GM23338 (cell line): ENCODE measurements around the gene ATAD3B. TPM values are rescaled to one million over a fixed set of nuclear protein-coding genes. Genes with fewer than 3 reads are reported as not detected.
"Not testable (repeated sequence)": the region's sequence is repeated elsewhere in the genome, so short reads cannot be mapped to it uniquely, and the experiment has no call there.

Experiments used
- ATAC-seq: fragments of 200-7000 bp; cut with Tn5 transposase; 3 replicates; pipeline ENCODE4 v1.9.1; 2020
- DNase-seq: peaks from one replicate; pipeline ENCODE4 v3.0.0-alpha.2; 2015; ENCODE audit warnings: low spot score
- H2AFZ ChIP-seq: fragments of 200-600 bp; sonication (generic); 2 replicates; pipeline ENCODE4 v1.8.0; 2016; ENCODE audit warnings: antibody characterized with exemption, mild to moderate bottlenecking, moderate library complexity
- H3F3A ChIP-seq: fragments of 200-600 bp; sonication (generic); replicated peaks from 2 replicates; pipeline ENCODE4 v1.8.0; 2017; ENCODE audit warnings: antibody characterized with exemption, mixed run types, low read depth
- H3K27ac ChIP-seq: fragments of 200-600 bp; sonication (generic); 2 replicates; pipeline ENCODE4 v1.6.1; 2016; ENCODE audit warnings: low read depth
- H3K27me3 ChIP-seq: fragments of 200-600 bp; sonication (generic); 2 replicates; pipeline ENCODE4 v1.8.0; 2016; ENCODE audit warnings: mild to moderate bottlenecking, mixed run types, moderate library complexity; ENCODE audit not compliant: insufficient read depth
- H3K36me3 ChIP-seq: fragments of 200-600 bp; sonication (generic); 2 replicates; pipeline ENCODE4 v1.8.0; 2016; ENCODE audit warnings: mild to moderate bottlenecking; ENCODE audit not compliant: insufficient read depth
- H3K4me1 ChIP-seq: fragments of 200-600 bp; sonication (generic); 2 replicates; pipeline ENCODE4 v1.8.0; 2016; ENCODE audit warnings: mild to moderate bottlenecking, moderate library complexity; ENCODE audit not compliant: insufficient read depth
- H3K4me2 ChIP-seq: fragments of 200-600 bp; sonication (generic); 2 replicates; pipeline ENCODE4 v1.7.1; 2017; ENCODE audit warnings: mixed run types
- H3K4me3 ChIP-seq: fragments of 200-600 bp; sonication (generic); 2 replicates; pipeline ENCODE4 v1.6.1; 2016; ENCODE audit warnings: mixed run types
- H3K79me2 ChIP-seq: fragments of 200-600 bp; sonication (generic); replicated peaks from 2 replicates; pipeline ENCODE4 v1.8.0; 2017; ENCODE audit warnings: mild to moderate bottlenecking; ENCODE audit not compliant: insufficient read depth
- H3K9me2 ChIP-seq: fragments of 200-600 bp; sonication (generic); 2 replicates; pipeline ENCODE4 v1.8.0; 2017; ENCODE audit not compliant: insufficient read depth
- H4K20me1 ChIP-seq: fragments of 200-600 bp; sonication (generic); replicated peaks from 2 replicates; pipeline ENCODE4 v1.8.0; 2017; ENCODE audit warnings: mild to moderate bottlenecking; ENCODE audit not compliant: insufficient read depth
- H3K27ac Mint-ChIP-seq: 2 replicates; pipeline ENCODE4 v1.8.0; 2020; ENCODE audit warnings: inconsistent platforms, mild to moderate bottlenecking, moderate library complexity, mixed read lengths
- H3K27me3 Mint-ChIP-seq: 3 replicates; pipeline ENCODE4 v1.8.0; 2022; ENCODE audit warnings: low read depth, mild to moderate bottlenecking, moderate library complexity, mixed read lengths, inconsistent platforms; ENCODE audit not compliant: insufficient read depth, poor library complexity
- H3K36me3 Mint-ChIP-seq: 3 replicates; pipeline ENCODE4 v1.8.0; 2021; ENCODE audit warnings: low read depth, mild to moderate bottlenecking, inconsistent platforms, moderate library complexity, mixed read lengths
- H3K4me1 Mint-ChIP-seq: 3 replicates; pipeline ENCODE4 v1.8.0; 2020; ENCODE audit warnings: mild to moderate bottlenecking, inconsistent platforms, mixed read lengths
- H3K4me3 Mint-ChIP-seq: 3 replicates; pipeline ENCODE4 v1.8.0; 2021; ENCODE audit warnings: moderate library complexity, mild to moderate bottlenecking, inconsistent platforms, mixed read lengths
- H3K9me3 Mint-ChIP-seq: 3 replicates; pipeline ENCODE4 v1.8.0; 2020; ENCODE audit warnings: moderate library complexity, mild to moderate bottlenecking, inconsistent platforms, mixed read lengths
- CTCF ChIP-seq, 2 experiments: fragments of 200-600 bp in 1 of 2; sonication (generic) in 1 of 2; conservative IDR thresholded peaks; 2 replicates each; pipeline versions ENCODE4 v1.5.1 to v1.6.1; 2016 to 2017; ENCODE audit warnings: antibody characterized with exemption in 2 of 2, low read depth in 2 of 2, mild to moderate bottlenecking in 2 of 2, moderate library complexity in 1 of 2
- EZH2phosphoT487 ChIP-seq: fragments of 200-600 bp; sonication (generic); IDR thresholded peaks from one replicate; pipeline ENCODE4 v1.8.1; 2018; ENCODE audit warnings: antibody characterized with exemption; ENCODE audit not compliant: unreplicated experiment
- NANOG ChIP-seq: IDR thresholded peaks from 2 replicates; pipeline ENCODE4 v1.6.1; 2016; ENCODE audit warnings: antibody characterized with exemption, borderline replicate concordance
- POLR2AphosphoS5 ChIP-seq: IDR thresholded peaks from 2 replicates; pipeline ENCODE4 v1.6.1; 2016; ENCODE audit warnings: antibody characterized with exemption, low read depth
- STAT1 ChIP-seq: IDR thresholded peaks from one replicate; pipeline ENCODE4 v1.6.1; 2016; ENCODE audit warnings: antibody characterized with exemption; ENCODE audit not compliant: unreplicated experiment
- ZNF114 ChIP-seq: fragments of 250-450 bp; sonication (Bioruptor Pico); IDR thresholded peaks from 2 replicates; pipeline ENCODE4 v1.5.0; 2020; ENCODE audit warnings: mild to moderate bottlenecking, moderate library complexity
- ZNF331 ChIP-seq: fragments of 250-450 bp; sonication (Bioruptor Pico); IDR thresholded peaks from 2 replicates; pipeline ENCODE4 v1.5.0; 2020; ENCODE audit warnings: low read depth, mild to moderate bottlenecking, moderate library complexity
- ZNF462 ChIP-seq: fragments of 250-450 bp; sonication (Bioruptor Pico); IDR thresholded peaks from 2 replicates; pipeline ENCODE4 v1.5.0; 2020; ENCODE audit warnings: mild to moderate bottlenecking, moderate library complexity
- polyA plus RNA-seq: library from polyadenylated mRNA; unstranded; fragments of >200 nt; fragmentation: Nextera tagmentation; extraction: Ambion mirVana; gene quantifications from 2 replicates; pipeline ENCODE4 v1.2.1, GENCODE V29; 2016
- total RNA-seq: library from RNA; depleted of rRNA; stranded (reverse); fragments of >200 nt; shearing (Covaris generic); gene quantifications from 2 replicates; pipeline ENCODE4 v1.2.3, GENCODE V29; 2014

Gene ATAD3B
- total and polyA plus RNA-seq, 2 experiments from 2014 or later: 37.8 to 63.4 TPM

DNA sequence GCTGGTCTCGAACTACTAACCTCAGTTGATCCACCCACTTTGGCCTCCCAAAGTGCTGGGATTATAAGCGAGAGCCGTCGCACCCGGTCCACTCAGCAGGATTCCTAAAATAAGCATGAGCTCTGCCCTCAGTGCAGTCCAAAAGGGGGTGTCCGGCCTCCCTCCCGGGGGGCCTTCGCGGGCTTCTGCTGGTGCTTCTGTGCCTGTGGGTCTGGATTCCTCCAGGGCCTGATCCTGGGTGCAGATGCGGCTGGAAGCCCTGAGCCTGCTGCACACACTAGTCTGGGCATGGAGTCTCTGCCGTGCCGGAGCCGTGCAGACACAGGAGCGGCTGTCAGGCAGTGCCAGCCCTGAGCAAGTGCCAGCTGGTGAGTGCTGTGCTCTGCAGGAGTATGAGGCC is 45.4 kb downstream of the ATAD3B start:
- peaks cover 28% of the 10 kb centered on the region for H3K36me3 Mint-ChIP-seq
- not testable (repeated sequence) for H3K4me1 ChIP-seq, H3K4me3 Mint-ChIP-seq, H3K27me3 Mint-ChIP-seq, ATAC-seq, H3K27ac ChIP-seq, H3K27ac Mint-ChIP-seq, H3K9me2 ChIP-seq, H3K36me3 ChIP-seq, H3K4me1 Mint-ChIP-seq, DNase-seq, H3K4me2 ChIP-seq, H3K4me3 ChIP-seq, H3K9me3 Mint-ChIP-seq, H3K27me3 ChIP-seq, H3F3A ChIP-seq, H4K20me1 ChIP-seq, H2AFZ ChIP-seq
- H3K79me2 ChIP-seq: peaks cover 18% of the 10 kb centered on the region

- H3K27ac Mint-ChIP-seq: no peak overlapping the region
- H3K9me3 Mint-ChIP-seq: no peaks in the 10 kb centered on the region
- Histone ChIP-seq H3K4me2 (no peak overlapping the region), H3K9me2 (no peaks in the 10 kb centered on the region), H3F3A (no peaks in the 10 kb centered on the region), H3K79me2 (peaks cover 15% of the 10 kb centered on the region), H3K27ac (no peak overlapping the region), H3K4me3 (no peak overlapping the region), H2AFZ (no peak overlapping the region), H4K20me1 (no peaks in the 10 kb centered on the region; the same call in 1 of the 2 replicates), H3K4me1 (no peaks in the 10 kb centered on the region), H3K27me3 (no peaks in the 10 kb centered on the region), H3K36me3 (peaks cover 5% of the 10 kb centered on the region)
- DNase-seq (no peak), ATAC-seq (no peak)
- no peak overlapping the region for H3K4me3 Mint-ChIP-seq
- peaks cover 7% of the 10 kb centered on the region for H3K27me3 Mint-ChIP-seq
- peaks cover 3% of the 10 kb centered on the region; the same call in 1 of the 3 replicates for H3K4me1 Mint-ChIP-seq
- H3K36me3 Mint-ChIP-seq: peaks cover 28% of the 10 kb centered on the region
- TF ChIP-seq ZNF462 (CRISPR knock-in tag): no peak
- no peak for TF ChIP-seq STAT1
- TF ChIP-seq ZNF331 (CRISPR knock-in tag): no peak
- no peak for TF ChIP-seq CTCF (conservative IDR thresholded peaks at IDR 0.05; ENCODE audit: low read depth in 2 of 2)
- no peak for TF ChIP-seq ZNF114
- TF ChIP-seq EZH2phosphoT487: no peak
- no peak for TF ChIP-seq POLR2AphosphoS5
- no peak for TF ChIP-seq NANOG
These were observed 46.5 kb downstream of the ATAD3B start for GRCh38 chr1:1517973-1518620.

- not testable (repeated sequence) for H3F3A ChIP-seq, H3K36me3 ChIP-seq, H3K27ac Mint-ChIP-seq, H3K27me3 Mint-ChIP-seq, H3K27me3 ChIP-seq, H3K4me2 ChIP-seq, H3K9me2 ChIP-seq, H3K9me3 Mint-ChIP-seq, H3K4me3 Mint-ChIP-seq, DNase-seq, H3K27ac ChIP-seq, ATAC-seq, H2AFZ ChIP-seq, H3K4me1 ChIP-seq, H4K20me1 ChIP-seq, H3K4me1 Mint-ChIP-seq, H3K4me3 ChIP-seq
- peaks cover 28% of the 10 kb centered on the region for H3K36me3 Mint-ChIP-seq
- peaks cover 12% of the 10 kb centered on the region for H3K79me2 ChIP-seq
These were observed 47.0 kb downstream of the ATAD3B start for GRCh38 chr1:1518621-1519007.
